Lower lobe of right lung (tissue), 2 donors: ENCODE data around the gene GPN2. TPM values are rescaled to one million over a fixed set of nuclear protein-coding genes. Genes with fewer than 3 reads are reported as not detected.

Source experiments
- ATAC-seq, 2 donors: fragments of 200-7000 bp; cut with Tn5 transposase; one replicate each; pipeline ENCODE4 v1.9.1; 2020 to 2022; ENCODE audit warnings: mild to moderate bottlenecking in 2 of 2, moderate library complexity in 2 of 2
- DNase-seq: peaks from one replicate; pipeline ENCODE4 v3.0.0-alpha.2; 2020
- H3K27ac ChIP-seq: fragments of 200-600 bp; one replicate; pipeline ENCODE4 v1.8.0; 2022
- H3K27me3 ChIP-seq: fragments of 200-600 bp; one replicate; pipeline ENCODE4 v1.8.0; 2022; ENCODE audit warnings: low read depth
- H3K36me3 ChIP-seq: fragments of 200-600 bp; one replicate; pipeline ENCODE4 v1.8.0; 2022; ENCODE audit warnings: mild to moderate bottlenecking
- H3K4me1 ChIP-seq: fragments of 200-600 bp; one replicate; pipeline ENCODE4 v1.8.0; 2022
- H3K4me3 ChIP-seq: fragments of 200-600 bp; one replicate; pipeline ENCODE4 v1.8.0; 2022; ENCODE audit warnings: mild to moderate bottlenecking
- H3K9me3 ChIP-seq: fragments of 200-600 bp; one replicate; pipeline ENCODE4 v1.8.0; 2022
- CTCF ChIP-seq: fragments of 200-600 bp; IDR thresholded peaks from one replicate; pipeline ENCODE4 v1.8.0; 2022; ENCODE audit warnings: antibody characterized with exemption, mild to moderate bottlenecking
- intact Hi-C: fragments of 100-400 bp; cut with DNase I; formaldehyde crosslinking; loops from one replicate; pipeline ENCODE4 v1.11.0; 2022
- long read RNA-seq: library from polyadenylated mRNA; unstranded; transcript quantifications from one replicate; pipeline ENCODE4 v2.0.0, GENCODE V29; 2021
- total RNA-seq: library from RNA; stranded (reverse); fragmentation: NEBNext Ultra II Directional; extraction: Animal tissue kit (Norgen Biotek cat#: 25700); gene quantifications from one replicate; pipeline ENCODE4 v1.2.1, GENCODE V29; 2021
- donor health status: DM: no; HTN: yes; CAD: no; lungs with severe emphysema.

The GPN2 gene
- 25.9 TPM for total RNA-seq
- long read RNA-seq, full-length matches to known transcripts = 12 of 18 reads
- long read RNA-seq, partial matches to known transcripts = 1 of 18 reads
- long read RNA-seq, other reads (novel, unspliced or antisense) = 5 of 18 reads

- H3K36me3 ChIP-seq = peaks cover 73% of the 10 kb centered on the region
- DNase-seq (peak; percentile 88), ATAC-seq (peak; percentile 94 to 98)
These were observed at the start of gene GPN2 for GRCh38 chr1:26889551-26890466. Gene GPN2 (minus strand): TSS chr1:26890283. CDS start chr1:26890096, 187 bp downstream.

GRCh38 chr1:26938659-26939025 lies 48.6 kb upstream of the GPN2 start:
- DNase-seq (no peak), ATAC-seq (no peak)
- intact Hi-C loops = no loop called here
- Histone ChIP-seq H3K9me3 (no peaks in the 10 kb centered on the region), H3K27ac (no peak overlapping the region), H3K27me3 (no peaks in the 10 kb centered on the region), H3K4me3 (no peak overlapping the region), H3K36me3 (peaks cover 63% of the 10 kb centered on the region), H3K4me1 (no peaks in the 10 kb centered on the region)
- TF ChIP-seq CTCF = no peak

More at GRCh38 chr1:26889551-26890466, at the start of gene GPN2:
- Histone ChIP-seq H3K4me3 (peak within 1 kb of the TSS; percentile 85), H3K27ac (peak within 1 kb of the TSS; percentile 89), H3K4me1 (peaks cover 21% of the 10 kb centered on the region), H3K27me3 (no peaks in the 10 kb centered on the region), H3K9me3 (no peaks in the 10 kb centered on the region)
- intact Hi-C loops = no loop called here
- no peak for TF ChIP-seq CTCF

- no peaks in the 10 kb centered on the region for H3K9me3 ChIP-seq
- peaks cover 63% of the 10 kb centered on the region for H3K36me3 ChIP-seq
- DNase-seq (no peak), ATAC-seq (peak; percentile 13 to 20)
- TF ChIP-seq CTCF = no peak
- intact Hi-C loops = no loop called here
- no peak overlapping the region for H3K4me3 ChIP-seq
- H3K4me1 ChIP-seq = no peaks in the 10 kb centered on the region
- H3K27me3 ChIP-seq = no peaks in the 10 kb centered on the region
- H3K27ac ChIP-seq = no peak overlapping the region
These were observed 48.0 kb upstream of the GPN2 start for GRCh38 chr1:26938004-26938658.

DNA sequence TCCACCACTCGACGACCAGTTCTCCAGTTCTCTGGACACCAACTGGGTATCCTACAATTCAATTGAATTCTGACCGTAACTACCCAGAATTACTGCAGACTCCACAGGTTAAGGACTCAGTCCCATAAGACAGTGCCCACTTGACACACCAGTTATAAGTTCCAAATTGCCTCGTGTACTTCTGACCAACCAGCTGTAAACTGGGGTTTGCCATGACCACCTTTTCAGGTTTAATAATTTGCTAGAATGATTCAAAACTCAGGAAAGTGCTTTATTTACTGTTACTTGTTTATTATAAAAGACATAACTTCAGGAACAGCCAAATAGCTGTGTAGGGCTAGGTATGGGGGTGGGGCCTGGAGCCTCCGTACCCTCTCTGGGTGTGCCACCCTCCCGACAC lies 46.7 kb upstream of the GPN2 start:
- intact Hi-C loops = no loop called here
- H3K9me3 ChIP-seq = no peaks in the 10 kb centered on the region
- H3K27me3 ChIP-seq = no peaks in the 10 kb centered on the region
- TF ChIP-seq CTCF = no peak
- ATAC-seq = no peak
- no peak for DNase-seq
- H3K4me3 ChIP-seq = no peak overlapping the region
- no peak overlapping the region for H3K27ac ChIP-seq
- H3K36me3 ChIP-seq = peaks cover 59% of the 10 kb centered on the region
- H3K4me1 ChIP-seq = peaks cover 5% of the 10 kb centered on the region

GRCh38 chr1:26932531-26932930 lies 42.4 kb upstream of the GPN2 start:
- no peak for DNase-seq

More at GRCh38 chr1:26932531-26932930, 42.4 kb upstream of the GPN2 start:
- no peaks in the 10 kb centered on the region for H3K9me3 ChIP-seq
- peaks cover 5% of the 10 kb centered on the region for H3K4me1 ChIP-seq
- ATAC-seq = peak; percentile 43 to 68
- TF ChIP-seq CTCF = no peak
- intact Hi-C loops = no loop called here
- no peak overlapping the region for H3K27ac ChIP-seq
- H3K4me3 ChIP-seq = no peak overlapping the region
- H3K27me3 ChIP-seq = no peaks in the 10 kb centered on the region
- peaks cover 76% of the 10 kb centered on the region for H3K36me3 ChIP-seq
